GM21390 (cell line): ENCODE measurements around the gene VPS72.
"Not testable (repeated sequence)": the region's sequence is repeated elsewhere in the genome, so short reads cannot be mapped to it uniquely, and the experiment has no call there.

Experiments used
- ATAC-seq: cut with Tn5 transposase; IDR thresholded peaks from one replicate; pipeline ENCODE4 v1.9.1; 2021; ENCODE audit not compliant: unreplicated experiment

Gene VPS72

GRCh38 chr1:151188667-151189066 is 1.3 kb downstream of the VPS72 start:
- not testable (repeated sequence) for ATAC-seq

- no peak for ATAC-seq
Measured at GRCh38 chr1:151187205-151187604, 2.8 kb downstream of the VPS72 start.

GRCh38 chr1:151184211-151184610 is 5.8 kb downstream of the VPS72 start:
- no peak for ATAC-seq

GRCh38 chr1:151176514-151177045 is 13.4 kb downstream of the VPS72 start:
- ATAC-seq: no peak

GRCh38 chr1:151175863-151176262 is 14.1 kb downstream of the VPS72 start, which contains the start of gene TMOD4:
TMOD4 (minus strand) TSS chr1:151175981; CDS start chr1:151174875, 1,106 bp downstream.
- no peak for ATAC-seq

- ATAC-seq: no peak
Measured at GRCh38 chr1:151175041-151175741, 14.8 kb downstream of the VPS72 start.

- no peak for ATAC-seq
Measured at GRCh38 chr1:151171190-151171589, 18.8 kb downstream of the VPS72 start.

- no peak for ATAC-seq
Measured at GRCh38 chr1:151167116-151167515, 22.9 kb downstream of the VPS72 start.

GRCh38 chr1:151166505-151166956 is 23.5 kb downstream of the VPS72 start:
- ATAC-seq: no peak

- ATAC-seq: peak; percentile 81
Measured at GRCh38 chr1:151165738-151166504, 24.1 kb downstream of the VPS72 start, which contains the start of the genes LYSMD1 and SCNM1. LYSMD1 (minus strand) TSS chr1:151165902; CDS start chr1:151165258, 644 bp downstream. SCNM1 (plus strand) TSS chr1:151166144; CDS start chr1:151166153, 9 bp downstream.

GRCh38 chr1:151165281-151165737 is 24.7 kb downstream of the VPS72 start:
- ATAC-seq: peak; percentile 5

GRCh38 chr1:151164732-151165280 is 25.2 kb downstream of the VPS72 start:
- no peak for ATAC-seq

GRCh38 chr1:151159373-151159772 is 30.6 kb downstream of the VPS72 start:
- no peak for ATAC-seq

GRCh38 chr1:151158751-151159251 is 31.2 kb downstream of the VPS72 start:
- no peak for ATAC-seq

- ATAC-seq: no peak
Measured at GRCh38 chr1:151158326-151158725, 31.7 kb downstream of the VPS72 start.

- ATAC-seq: no peak
Measured at GRCh38 chr1:151157067-151157531, 32.9 kb downstream of the VPS72 start.

GRCh38 chr1:151156515-151156819 is 33.5 kb downstream of the VPS72 start, which contains the start of gene TNFAIP8L2:
TNFAIP8L2 (plus strand) TSS chr1:151156649; CDS start chr1:151158698, 2,049 bp downstream.
- ATAC-seq: peak; percentile 76

GRCh38 chr1:151147665-151148064 is 42.3 kb downstream of the VPS72 start:
- no peak for ATAC-seq

GRCh38 chr1:151147132-151147503 is 42.9 kb downstream of the VPS72 start:
- no peak for ATAC-seq

GRCh38 chr1:151146412-151147131 is 43.4 kb downstream of the VPS72 start, which contains the start of gene SEMA6C:
SEMA6C (minus strand) TSS chr1:151146631; CDS start chr1:151142621, 4,010 bp downstream.
- peak; percentile 99 for ATAC-seq
